ENCODE results near the gene WARS2. TPM values are rescaled to one million over a fixed set of nuclear protein-coding genes. Genes with fewer than 3 reads are reported as not detected.
A peak's percentile ranks its signal among the peaks of the same experiment; 100 is the strongest.

The WARS2 gene
- total RNA-seq, 4 donors from 2014 or later: 16.9 to 20.9 (median 18.9) TPM

GRCh38 chr1:119147661-119148090 is 7.2 kb upstream of the WARS2 start:
- no peak for DNase-seq (ENCODE audit: low spot score)
- TF ChIP-seq CTCF (IDR thresholded peaks at IDR 0.05): no peak
- ATAC-seq (ENCODE audit: low FRiP score): peak; percentile 32

GRCh38 chr1:119146466-119146865 is 6.0 kb upstream of the WARS2 start:
- TF ChIP-seq CTCF (IDR thresholded peaks at IDR 0.05): no peak
- no peak for DNase-seq (ENCODE audit: low spot score)
- ATAC-seq (ENCODE audit: low FRiP score): no peak

- TF ChIP-seq CTCF (IDR thresholded peaks at IDR 0.05): no peak
- DNase-seq (ENCODE audit: low spot score) (no peak), ATAC-seq (ENCODE audit: low FRiP score) (no peak)
These were observed 4.4 kb upstream of the WARS2 start for GRCh38 chr1:119144813-119145212.

GRCh38 chr1:119143706-119144105 is 3.3 kb upstream of the WARS2 start:
- no peak for DNase-seq (ENCODE audit: low spot score)
- no peak for ATAC-seq (ENCODE audit: low FRiP score)
- TF ChIP-seq CTCF (IDR thresholded peaks at IDR 0.05): no peak

- DNase-seq (ENCODE audit: low spot score) (no peak), ATAC-seq (ENCODE audit: low FRiP score) (no peak)
- no peak for TF ChIP-seq CTCF (IDR thresholded peaks at IDR 0.05)
These were observed 1.2 kb upstream of the WARS2 start for GRCh38 chr1:119141660-119142059.

GRCh38 chr1:119141020-119141424 is 569 bp upstream of the WARS2 start:
- DNase-seq (ENCODE audit: low spot score) (no peak), ATAC-seq (ENCODE audit: low FRiP score) (peak; percentile 4)
- TF ChIP-seq CTCF (IDR thresholded peaks at IDR 0.05): no peak

GRCh38 chr1:119139857-119140176 is 636 bp downstream of the WARS2 start:
- DNase-seq (ENCODE audit: low spot score) (peak; percentile 24), ATAC-seq (ENCODE audit: low FRiP score) (peak; percentile 24)
- TF ChIP-seq CTCF (IDR thresholded peaks at IDR 0.05): no peak
